LNCaP clone FGC (cell line): ENCODE measurements around the gene MMD.

ENCODE experiments used
- DNase-seq: peaks from one replicate; pipeline ENCODE4 v3.0.0-alpha.2; 2011; ENCODE audit warnings: low read depth
- H3K4me3 ChIP-seq: 2 replicates; pipeline ENCODE4 v1.5.1; 2011; ENCODE audit warnings: mild to moderate bottlenecking, low read depth, low read length, control low read depth
- CTCF ChIP-seq: IDR thresholded peaks from 2 replicates; pipeline ENCODE4 v1.5.1; 2012; ENCODE audit warnings: mild to moderate bottlenecking; ENCODE audit not compliant: control insufficient read depth, insufficient read depth; ENCODE audit errors: extremely low read depth

Gene MMD

GRCh38 chr17:55442953-55443683, 21.5 kb upstream of the MMD start:
- no peak for DNase-seq

GRCh38 chr17:55442462-55442861, 20.8 kb upstream of the MMD start:
- DNase-seq = no peak
- H3K4me3 ChIP-seq = no peak overlapping the region
- no peak for TF ChIP-seq CTCF

More at GRCh38 chr17:55442953-55443683, 21.5 kb upstream of the MMD start:
- TF ChIP-seq CTCF = no peak
- no peak overlapping the region for H3K4me3 ChIP-seq

- no peak for DNase-seq
- H3K4me3 ChIP-seq = no peak overlapping the region
- TF ChIP-seq CTCF = no peak
These were observed 19.9 kb upstream of the MMD start for GRCh38 chr17:55441544-55441943.

- H3K4me3 ChIP-seq = no peak overlapping the region
- TF ChIP-seq CTCF = no peak
- no peak for DNase-seq
These were observed 18.8 kb upstream of the MMD start for GRCh38 chr17:55440391-55440790.

GRCh38 chr17:55437159-55437605, 15.5 kb upstream of the MMD start:
- no peak for DNase-seq
- no peak overlapping the region for H3K4me3 ChIP-seq
- TF ChIP-seq CTCF = no peak

- TF ChIP-seq CTCF = no peak
- H3K4me3 ChIP-seq = no peak overlapping the region
- DNase-seq = no peak
These were observed 14.9 kb upstream of the MMD start for GRCh38 chr17:55436224-55437158.
